Lower lobe of right lung (tissue), 2 donors: ENCODE results near the gene AAK1. TPM values are rescaled to one million over a fixed set of nuclear protein-coding genes. Genes with fewer than 3 reads are reported as not detected.

Source experiments
- ATAC-seq, 2 donors: fragments of 200-7000 bp; cut with Tn5 transposase; one replicate each; pipeline ENCODE4 v1.9.1; 2020 to 2022; ENCODE audit warnings: mild to moderate bottlenecking in 2 of 2, moderate library complexity in 2 of 2
- DNase-seq: peaks from one replicate; pipeline ENCODE4 v3.0.0-alpha.2; 2020
- H3K27ac ChIP-seq: fragments of 200-600 bp; one replicate; pipeline ENCODE4 v1.8.0; 2022
- H3K27me3 ChIP-seq: fragments of 200-600 bp; one replicate; pipeline ENCODE4 v1.8.0; 2022; ENCODE audit warnings: low read depth
- H3K36me3 ChIP-seq: fragments of 200-600 bp; one replicate; pipeline ENCODE4 v1.8.0; 2022; ENCODE audit warnings: mild to moderate bottlenecking
- H3K4me1 ChIP-seq: fragments of 200-600 bp; one replicate; pipeline ENCODE4 v1.8.0; 2022
- H3K4me3 ChIP-seq: fragments of 200-600 bp; one replicate; pipeline ENCODE4 v1.8.0; 2022; ENCODE audit warnings: mild to moderate bottlenecking
- H3K9me3 ChIP-seq: fragments of 200-600 bp; one replicate; pipeline ENCODE4 v1.8.0; 2022
- CTCF ChIP-seq: fragments of 200-600 bp; IDR thresholded peaks from one replicate; pipeline ENCODE4 v1.8.0; 2022; ENCODE audit warnings: antibody characterized with exemption, mild to moderate bottlenecking
- intact Hi-C: fragments of 100-400 bp; cut with DNase I; formaldehyde crosslinking; loops from one replicate; pipeline ENCODE4 v1.11.0; 2022
- total RNA-seq: library from RNA; stranded (reverse); fragmentation: NEBNext Ultra II Directional; extraction: Animal tissue kit (Norgen Biotek cat#: 25700); gene quantifications from one replicate; pipeline ENCODE4 v1.2.1, GENCODE V29; 2021
- donor health status: DM: no; HTN: yes; CAD: no; lungs with severe emphysema.

The AAK1 gene
- total RNA-seq, 1 donor from 2014 or later: 73.3 TPM

- intact Hi-C loops: no loop called here
- DNase-seq: no peak
- ATAC-seq: no peak
- no peaks in the 10 kb centered on the region for H3K27me3 ChIP-seq
- H3K4me1 ChIP-seq: peaks cover 58% of the 10 kb centered on the region
- no peaks in the 10 kb centered on the region for H3K36me3 ChIP-seq
- no peak overlapping the region for H3K4me3 ChIP-seq
- TF ChIP-seq CTCF: no peak
- no peak overlapping the region for H3K27ac ChIP-seq
- H3K9me3 ChIP-seq: no peaks in the 10 kb centered on the region
These were observed 63.1 kb downstream of the AAK1 start for GRCh38 chr2:69580486-69580885.

- ATAC-seq (no peak), DNase-seq (no peak)
- H3K4me1 ChIP-seq: peaks cover 57% of the 10 kb centered on the region
- H3K27ac ChIP-seq: no peak overlapping the region
- intact Hi-C loops: no loop called here
- no peak for TF ChIP-seq CTCF
- no peaks in the 10 kb centered on the region for H3K9me3 ChIP-seq
- no peaks in the 10 kb centered on the region for H3K36me3 ChIP-seq
- no peak overlapping the region for H3K4me3 ChIP-seq
- H3K27me3 ChIP-seq: no peaks in the 10 kb centered on the region
These were observed 64.0 kb downstream of the AAK1 start for GRCh38 chr2:69579536-69579935.

- peaks cover 46% of the 10 kb centered on the region for H3K4me1 ChIP-seq
These were observed 65.4 kb downstream of the AAK1 start for GRCh38 chr2:69578198-69578540.

GRCh38 chr2:69577467-69578197, 65.9 kb downstream of the AAK1 start:
- H3K36me3 ChIP-seq: no peaks in the 10 kb centered on the region
- no peak for DNase-seq
- H3K27me3 ChIP-seq: no peaks in the 10 kb centered on the region
- H3K27ac ChIP-seq: peak overlapping the region; percentile 38
- no peak for ATAC-seq
- peaks cover 46% of the 10 kb centered on the region for H3K4me1 ChIP-seq
- intact Hi-C loops: no loop called here
- no peak for TF ChIP-seq CTCF
- H3K4me3 ChIP-seq: no peak overlapping the region
- no peaks in the 10 kb centered on the region for H3K9me3 ChIP-seq

More at GRCh38 chr2:69578198-69578540, 65.4 kb downstream of the AAK1 start:
- no peak overlapping the region for H3K4me3 ChIP-seq
- no peaks in the 10 kb centered on the region for H3K27me3 ChIP-seq
- intact Hi-C loops: no loop called here
- no peak for DNase-seq
- TF ChIP-seq CTCF: no peak
- H3K9me3 ChIP-seq: no peaks in the 10 kb centered on the region
- ATAC-seq: no peak
- no peak overlapping the region for H3K27ac ChIP-seq
- H3K36me3 ChIP-seq: no peaks in the 10 kb centered on the region

- ATAC-seq: peak; percentile 29 to 33
- intact Hi-C loops: no loop called here
- Histone ChIP-seq H3K27me3 (no peaks in the 10 kb centered on the region), H3K9me3 (no peaks in the 10 kb centered on the region), H3K36me3 (no peaks in the 10 kb centered on the region), H3K4me1 (peaks cover 45% of the 10 kb centered on the region), H3K4me3 (no peak overlapping the region), H3K27ac (no peak overlapping the region)
- no peak for DNase-seq
- no peak for TF ChIP-seq CTCF
These were observed 66.7 kb downstream of the AAK1 start for GRCh38 chr2:69576880-69577279.
